OCI-LY7 (cell line): ENCODE results near the gene CASK. TPM values are rescaled to one million over a fixed set of nuclear protein-coding genes. Genes with fewer than 3 reads are reported as not detected.
"Not testable (repeated sequence)": the region's sequence is repeated elsewhere in the genome, so short reads cannot be mapped to it uniquely, and the experiment has no call there.

Source experiments
- BruUV-seq: library from RNA; stranded (reverse); fragments of 400-500 nt; replicated peaks from 2 replicates; lab custom pipeline; 2021; lab: Mats Ljungman, UMichigan
- CTCF ChIA-PET: fragments of 300-600 bp; sonication (Branson Sonifier 250); formaldehyde crosslinking; loops from one replicate; lab custom pipeline; 2022; ENCODE audit warnings: antibody characterized with exemption; ENCODE audit not compliant: unreplicated experiment; lab: Charles Lee
- POLR2A ChIA-PET: fragments of 300-600 bp; sonication (Branson Sonifier 250); formaldehyde crosslinking; loops from one replicate; lab custom pipeline; 2022; ENCODE audit warnings: antibody characterized with exemption; lab: Charles Lee
- DNase-seq: peaks from one replicate; pipeline ENCODE4 v3.0.0-alpha.2; 2015; ENCODE audit warnings: low spot score
- H2AFZ ChIP-seq: fragments of 200-600 bp; sonication (generic), shearing (Covaris generic); 2 replicates; pipeline ENCODE4 v1.6.1; 2014; ENCODE audit warnings: mild to moderate bottlenecking, antibody characterized with exemption, low read length, moderate library complexity
- H3K27ac ChIP-seq: fragments of 200-600 bp; sonication (generic); 2 replicates; pipeline ENCODE4 v1.5.1; 2014; ENCODE audit warnings: mixed run types, low read depth, mild to moderate bottlenecking, moderate library complexity, low read length, inconsistent platforms; ENCODE audit not compliant: poor library complexity, severe bottlenecking
- H3K36me3 ChIP-seq: fragments of 200-600 bp; sonication (generic); 2 replicates; pipeline ENCODE4 v1.6.1; 2014; ENCODE audit warnings: mild to moderate bottlenecking, antibody characterized with exemption, low read length, moderate library complexity, mixed read lengths; ENCODE audit not compliant: insufficient read depth
- H3K4me1 ChIP-seq: fragments of 200-600 bp; sonication (generic); 2 replicates; pipeline ENCODE4 v1.5.1; 2014; ENCODE audit warnings: mild to moderate bottlenecking, low read length; ENCODE audit not compliant: insufficient read depth, poor library complexity, severe bottlenecking
- H3K4me2 ChIP-seq: fragments of 200-600 bp; sonication (generic); 2 replicates; pipeline ENCODE4 v1.6.1; 2014; ENCODE audit warnings: mild to moderate bottlenecking, low read length
- H3K4me3 ChIP-seq: fragments of 200-600 bp; sonication (generic); 2 replicates; pipeline ENCODE4 v1.5.1; 2014; ENCODE audit warnings: mild to moderate bottlenecking, low read depth, low read length; ENCODE audit not compliant: poor library complexity, severe bottlenecking
- H3K79me2 ChIP-seq: fragments of 200-600 bp; sonication (generic); 2 replicates; pipeline ENCODE4 v1.6.1; 2016; ENCODE audit warnings: low read depth, mild to moderate bottlenecking, low read length, moderate library complexity, mixed read lengths; ENCODE audit not compliant: insufficient read depth
- H3K9me2 ChIP-seq: fragments of 200-600 bp; sonication (generic); 2 replicates; pipeline ENCODE4 v1.6.1; 2016; ENCODE audit warnings: mild to moderate bottlenecking, low read length, mixed read lengths; ENCODE audit not compliant: insufficient read depth
- H3K9me3 ChIP-seq: fragments of 200-600 bp; sonication (generic); 2 replicates; pipeline ENCODE4 v1.6.1; 2014; ENCODE audit warnings: mild to moderate bottlenecking, mixed run types, low read length, mixed read lengths
- H4K20me1 ChIP-seq: fragments of 200-600 bp; sonication (generic); 2 replicates; pipeline ENCODE4 v1.6.1; 2014; ENCODE audit warnings: mild to moderate bottlenecking, antibody characterized with exemption, low read length, moderate library complexity, mixed read lengths; ENCODE audit not compliant: insufficient read depth
- CTCF ChIP-seq: fragments of 200-600 bp; sonication (generic); conservative IDR thresholded peaks from 2 replicates; pipeline ENCODE4 v1.5.1; 2014; ENCODE audit warnings: mild to moderate bottlenecking, antibody characterized with exemption, low read length, moderate library complexity, mixed read lengths
- EZH2phosphoT487 ChIP-seq: fragments of 200-600 bp; sonication (generic); IDR thresholded peaks from 2 replicates; pipeline ENCODE4 v1.6.1; 2018; ENCODE audit warnings: low read depth, borderline replicate concordance, mild to moderate bottlenecking, mixed run types, antibody characterized with exemption, low read length, moderate library complexity, mixed read lengths
- intact Hi-C: fragments of 100-400 bp; cut with micrococcal nuclease; formaldehyde crosslinking; loops from one replicate; pipeline ENCODE4 v1.10.0; 2022; ENCODE audit not compliant: unreplicated experiment
- total RNA-seq, 2 experiments: library from RNA; depleted of rRNA in 1 of 2; stranded (reverse); fragments of >200 nt in 1 of 2; shearing (Covaris generic) in 1 of 2; gene quantifications; 2 replicates each; pipeline ENCODE4 v1.2.3, GENCODE V29; 2014 to 2022

CASK gene
- total RNA-seq, 2 experiments from 2014 or later, result 18.6 to 29.4 TPM

DNA sequence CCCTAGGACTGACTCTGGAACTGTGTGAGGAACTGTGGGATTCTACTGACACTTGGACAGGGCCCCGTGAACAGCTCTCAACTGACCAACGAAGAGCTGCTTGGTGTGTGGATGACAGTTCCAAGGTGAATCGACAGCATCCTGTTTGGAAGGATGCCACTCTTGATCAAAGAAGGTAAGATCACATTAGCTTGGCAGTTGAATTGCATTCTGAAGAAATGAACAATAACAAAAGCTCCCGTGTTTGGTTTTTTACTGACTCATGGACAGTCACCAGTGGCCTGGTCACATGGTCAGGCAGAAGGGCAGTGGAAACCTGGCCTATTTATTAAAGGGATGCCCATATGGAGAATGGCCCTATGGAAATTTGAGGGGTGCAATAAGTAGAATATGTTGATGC lies 267.7 kb downstream of the CASK start:
- peaks cover 48% of the 10 kb centered on the region for H3K36me3 ChIP-seq
- DNase-seq, result no peak
- no peak overlapping the region for H3K27ac ChIP-seq
- BruUV-seq, result no TSS peak
- TF ChIP-seq CTCF (no peak), EZH2phosphoT487 (no peak)
- POLR2A ChIA-PET, result interaction anchor here (0.5 kb wide), 1 partner anchor 33 kb away, joined by 3 read pairs; no protein-coding TSS in a partner anchor
- no peak overlapping the region for H3K4me2 ChIP-seq
- no peaks in the 10 kb centered on the region for H3K9me2 ChIP-seq
- no peaks in the 10 kb centered on the region for H3K79me2 ChIP-seq
- CTCF ChIA-PET, result no interaction called here
- no peaks in the 10 kb centered on the region for H3K4me1 ChIP-seq
- H4K20me1 ChIP-seq, result no peaks in the 10 kb centered on the region
- H3K9me3 ChIP-seq, result no peaks in the 10 kb centered on the region
- H3K4me3 ChIP-seq, result no peak overlapping the region
- intact Hi-C loops, result no loop called here
- no peak overlapping the region for H2AFZ ChIP-seq

- Histone ChIP-seq H3K79me2 (no peaks in the 10 kb centered on the region), H4K20me1 (no peaks in the 10 kb centered on the region), H3K9me3 (no peaks in the 10 kb centered on the region), H3K9me2 (no peaks in the 10 kb centered on the region), H3K36me3 (peaks cover 45% of the 10 kb centered on the region), H2AFZ (no peak overlapping the region), H3K4me1 (no peaks in the 10 kb centered on the region), H3K4me2 (no peak overlapping the region), H3K27ac (no peak overlapping the region), H3K4me3 (no peak overlapping the region)
- no peak for DNase-seq
- ChIA-PET POLR2A (no interaction called here), CTCF (no interaction called here)
- no TSS peak for BruUV-seq
- no peak for TF ChIP-seq CTCF
- TF ChIP-seq EZH2phosphoT487, result no peak
- intact Hi-C loops, result no loop called here
Measured at GRCh38 chrX:41655101-41655500, 268.3 kb downstream of the CASK start.

- H3K4me1 ChIP-seq, result no peaks in the 10 kb centered on the region
- TF ChIP-seq EZH2phosphoT487 (no peak), CTCF (no peak)
- peaks cover 28% of the 10 kb centered on the region for H3K36me3 ChIP-seq
- no peaks in the 10 kb centered on the region for H3K9me3 ChIP-seq
- intact Hi-C loops, result no loop called here
- no peaks in the 10 kb centered on the region for H3K9me2 ChIP-seq
- H3K4me2 ChIP-seq, result no peak overlapping the region
- no peak overlapping the region for H2AFZ ChIP-seq
- H3K4me3 ChIP-seq, result no peak overlapping the region
- H4K20me1 ChIP-seq, result no peaks in the 10 kb centered on the region
- no TSS peak for BruUV-seq
- DNase-seq, result no peak
- H3K27ac ChIP-seq, result no peak overlapping the region
- POLR2A ChIA-PET, result no interaction called here
- no peaks in the 10 kb centered on the region for H3K79me2 ChIP-seq
- CTCF ChIA-PET, result no interaction called here
Measured at GRCh38 chrX:41653125-41653524, 270.2 kb downstream of the CASK start.

DNA sequence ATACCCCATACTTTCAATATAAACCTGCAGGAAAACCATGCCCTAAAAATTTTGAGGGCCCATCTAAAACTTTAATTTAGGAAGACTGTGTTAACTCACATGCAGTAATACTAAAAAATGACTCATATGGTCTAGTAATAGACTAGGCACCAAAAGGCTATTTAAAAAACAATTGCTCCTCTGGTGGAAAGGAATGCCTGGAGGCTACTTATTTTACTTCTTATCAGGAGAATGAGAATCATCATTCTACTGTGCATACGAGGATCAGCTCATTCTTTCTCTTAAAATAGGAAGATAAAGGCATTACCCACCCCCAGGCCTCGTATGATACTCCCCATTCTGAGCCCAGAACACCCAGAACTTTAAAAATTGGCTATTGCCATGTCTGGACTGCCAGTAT lies 277.2 kb downstream of the CASK start:
- intact Hi-C loops, H3K4me3 ChIP-seq, H3K9me3 ChIP-seq, H2AFZ ChIP-seq, H3K4me1 ChIP-seq, H3K27ac ChIP-seq, BruUV-seq, H3K79me2 ChIP-seq, POLR2A ChIA-PET, H3K9me2 ChIP-seq, DNase-seq, CTCF ChIA-PET, H3K36me3 ChIP-seq, H3K4me2 ChIP-seq, H4K20me1 ChIP-seq: not testable (repeated sequence)
